IMR-90 (cell line): ENCODE data around the gene SLC44A2. TPM values are rescaled to one million over a fixed set of nuclear protein-coding genes. Genes with fewer than 3 reads are reported as not detected.

ENCODE experiments used
- ATAC-seq: fragments of 200-7000 bp; cut with Tn5 transposase; 2 replicates; pipeline ENCODE4 v1.9.1; 2020; ENCODE audit warnings: low read depth, mild to moderate bottlenecking, moderate library complexity
- BruUV-seq: library from RNA; stranded (reverse); fragments of 400-500 nt; replicated peaks from 2 replicates; lab custom pipeline; 2021; lab: Mats Ljungman, UMichigan
- CTCF ChIA-PET: fragments of 300-600 bp; formaldehyde crosslinking; extraction: SDS; loops from one replicate; lab custom pipeline; 2021; ENCODE audit warnings: antibody characterized with exemption; lab: Yijun Ruan, JAX
- POLR2A ChIA-PET: fragments of 300-600 bp; sonication (Branson Sonifier 250); formaldehyde crosslinking; loops from one replicate; lab custom pipeline; 2022; ENCODE audit warnings: antibody characterized with exemption; ENCODE audit not compliant: unreplicated experiment; lab: Charles Lee
- DNase-seq: peaks from one replicate; pipeline ENCODE4 v3.0.0; 2013
- H2AFZ ChIP-seq: replicated peaks from 2 replicates; pipeline ENCODE3; 2013; ENCODE audit warnings: low read length, mild to moderate bottlenecking; ENCODE audit not compliant: poor library complexity
- H2AK5ac ChIP-seq: 2 replicates; pipeline ENCODE4 v1.6.1; 2013; ENCODE audit warnings: low read depth, low read length, inconsistent platforms
- H2AK9ac ChIP-seq: replicated peaks from 2 replicates; pipeline ENCODE3; 2013; ENCODE audit warnings: mild to moderate bottlenecking, low read depth, low read length, moderate library complexity; ENCODE audit not compliant: poor library complexity
- H2BK120ac ChIP-seq: 2 replicates; pipeline ENCODE4 v1.6.1; 2013; ENCODE audit warnings: low read depth, low read length, inconsistent platforms
- H2BK15ac ChIP-seq: 3 replicates; pipeline ENCODE4 v1.6.1; 2013; ENCODE audit warnings: low read depth, low read length, inconsistent platforms
- H2BK20ac ChIP-seq: 2 replicates; pipeline ENCODE4 v1.6.1; 2013; ENCODE audit warnings: low read depth, mild to moderate bottlenecking, inconsistent platforms, low read length, moderate library complexity
- H2BK5ac ChIP-seq: 2 replicates; pipeline ENCODE4 v1.6.1; 2013; ENCODE audit warnings: mild to moderate bottlenecking, low read depth, low read length, inconsistent platforms; ENCODE audit not compliant: poor library complexity, severe bottlenecking
- H3K14ac ChIP-seq: replicated peaks from 2 replicates; pipeline ENCODE4 v1.6.1; 2013; ENCODE audit warnings: low read depth, low read length, inconsistent platforms
- H3K18ac ChIP-seq: 2 replicates; pipeline ENCODE4 v1.6.1; 2013; ENCODE audit warnings: low read depth, low read length, control low read depth
- H3K23ac ChIP-seq: 2 replicates; pipeline ENCODE4 v1.6.1; 2013; ENCODE audit warnings: low read depth, low read length, inconsistent platforms
- H3K27ac ChIP-seq: 2 replicates; pipeline ENCODE4 v1.5.1; 2013; ENCODE audit warnings: mild to moderate bottlenecking, control low read depth, low read length; ENCODE audit not compliant: insufficient read depth
- H3K27me3 ChIP-seq: 2 replicates; pipeline ENCODE4 v1.6.1; 2013; ENCODE audit warnings: low read length; ENCODE audit not compliant: control insufficient read depth, insufficient read depth
- H3K36me3 ChIP-seq: 2 replicates; pipeline ENCODE4 v1.6.1; 2013; ENCODE audit warnings: low read length, mixed read lengths; ENCODE audit not compliant: control insufficient read depth, insufficient read depth
- H3K4ac ChIP-seq: 2 replicates; pipeline ENCODE4 v1.6.1; 2013; ENCODE audit warnings: low read depth, low read length, inconsistent platforms
- H3K4me1 ChIP-seq: 2 replicates; pipeline ENCODE4 v1.6.1; 2013; ENCODE audit warnings: low read length, mixed read lengths; ENCODE audit not compliant: control insufficient read depth, insufficient read depth
- H3K4me2 ChIP-seq: 2 replicates; pipeline ENCODE4 v1.6.1; 2013; ENCODE audit warnings: low read depth, mild to moderate bottlenecking, control low read depth, low read length, moderate library complexity
- H3K4me3 ChIP-seq: 2 replicates; pipeline ENCODE4 v1.5.1; 2013; ENCODE audit warnings: low read depth, mild to moderate bottlenecking, control low read depth, low read length, moderate library complexity; ENCODE audit not compliant: insufficient read depth
- H3K56ac ChIP-seq: 2 replicates; pipeline ENCODE4 v1.6.1; 2013; ENCODE audit warnings: low read length, inconsistent platforms; ENCODE audit not compliant: insufficient read depth; ENCODE audit errors: extremely low read depth
- H3K79me1 ChIP-seq, 2 experiments: 2 replicates each; pipeline ENCODE4 v1.6.1; 2013; ENCODE audit warnings: low read length in 2 of 2, inconsistent platforms in 1 of 2, low read depth in 1 of 2
- H3K9ac ChIP-seq: 2 replicates; pipeline ENCODE4 v1.6.1; 2013; ENCODE audit warnings: low read depth, low read length, control low read depth
- H3K9me1 ChIP-seq: 2 replicates; pipeline ENCODE4 v1.6.1; 2013; ENCODE audit warnings: low read length, inconsistent platforms; ENCODE audit not compliant: insufficient read depth
- H3K9me3 ChIP-seq: 2 replicates; pipeline ENCODE4 v1.6.1; 2013; ENCODE audit warnings: low read length; ENCODE audit not compliant: control insufficient read depth, insufficient read depth
- H4K20me1 ChIP-seq: 2 replicates; pipeline ENCODE4 v1.6.1; 2013; ENCODE audit warnings: low read length, inconsistent platforms; ENCODE audit not compliant: insufficient read depth
- H4K5ac ChIP-seq: 2 replicates; pipeline ENCODE4 v1.6.1; 2013; ENCODE audit warnings: mild to moderate bottlenecking, low read depth, low read length, control low read depth
- H4K8ac ChIP-seq, 2 experiments: 2 replicates each; pipeline ENCODE4 v1.6.1; 2013; ENCODE audit warnings: low read depth in 2 of 2, low read length in 2 of 2, control low read depth in 1 of 2, inconsistent platforms in 1 of 2
- H4K91ac ChIP-seq: 2 replicates; pipeline ENCODE4 v1.6.1; 2013; ENCODE audit warnings: low read depth, low read length, inconsistent platforms; ENCODE audit not compliant: insufficient read depth
- BHLHE40 ChIP-seq: fragments of 150-350 bp; IDR thresholded peaks from 2 replicates; pipeline ENCODE4 v1.6.1; 2016; ENCODE audit warnings: mild to moderate bottlenecking, low read depth, low read length
- CEBPB ChIP-seq: IDR thresholded peaks from 2 replicates; pipeline ENCODE4 v1.6.1; 2012; ENCODE audit warnings: low read depth, low read length, improper control_type of control experiment
- CHD1 ChIP-seq: IDR thresholded peaks from 2 replicates; pipeline ENCODE4 v1.6.1; 2012; ENCODE audit warnings: low read depth, low read length, improper control_type of control experiment
- FOS ChIP-seq: fragments of 150-350 bp; IDR thresholded peaks from 2 replicates; pipeline ENCODE4 v1.6.1; 2016; ENCODE audit warnings: low read depth, low read length
- MAFK ChIP-seq: IDR thresholded peaks from 2 replicates; pipeline ENCODE4 v1.6.1; 2012; ENCODE audit warnings: low read depth, low read length, improper control_type of control experiment
- MAZ ChIP-seq: IDR thresholded peaks from 2 replicates; pipeline ENCODE4 v1.6.1; 2012; ENCODE audit warnings: low read depth, mild to moderate bottlenecking, low read length, improper control_type of control experiment, moderate library complexity, borderline replicate concordance
- MXI1 ChIP-seq: IDR thresholded peaks from 2 replicates; pipeline ENCODE4 v1.6.1; 2012; ENCODE audit warnings: low read depth, mild to moderate bottlenecking, low read length, moderate library complexity, borderline replicate concordance
- NFE2L2 ChIP-seq: fragments of 150-350 bp; IDR thresholded peaks from 2 replicates; pipeline ENCODE4 v1.6.1; 2016; ENCODE audit warnings: low read depth, mild to moderate bottlenecking, low read length
- POLR2A ChIP-seq: IDR thresholded peaks from 2 replicates; pipeline ENCODE4 v1.6.1; 2012; ENCODE audit warnings: mild to moderate bottlenecking, low read depth, low read length
- RAD21 ChIP-seq: IDR thresholded peaks from 2 replicates; pipeline ENCODE4 v1.6.1; 2012; ENCODE audit warnings: low read length, improper control_type of control experiment
- RCOR1 ChIP-seq: IDR thresholded peaks from 2 replicates; pipeline ENCODE4 v1.6.1; 2012; ENCODE audit warnings: mild to moderate bottlenecking, low read length, improper control_type of control experiment; ENCODE audit not compliant: insufficient replicate concordance
- RFX5 ChIP-seq: IDR thresholded peaks from 2 replicates; pipeline ENCODE4 v1.8.0; 2012; ENCODE audit warnings: low read depth, mild to moderate bottlenecking, low read length, moderate library complexity
- SMC3 ChIP-seq: fragments of 150-350 bp; IDR thresholded peaks from 2 replicates; pipeline ENCODE4 v1.6.1; 2016; ENCODE audit warnings: low read depth, mild to moderate bottlenecking, antibody characterized with exemption, low read length, moderate library complexity
- WGBS, 2 experiments: methylation state at CpG; one replicate each; pipeline versions ENCODE4 v1.1.5 to v1.1.7; 2013; ENCODE audit warnings: missing lambda C conversion rate in 2 of 2; ENCODE audit not compliant: insufficient read length in 1 of 2; ENCODE audit errors: extremely low coverage in 2 of 2; 5-methylcytosine and 5-hydroxymethylcytosine counted together
- dilution Hi-C: fragments of 300-500 bp; cut with HindIII; formaldehyde crosslinking; loops from one replicate; pipeline ENCODE4 v1.14.3; 2018; ENCODE audit warnings: low sequenced_read_pairs; ENCODE audit not compliant: unreplicated experiment
- in situ Hi-C: fragments of 300-500 bp; cut with MboI; formaldehyde crosslinking; loops from 3 replicates; pipeline ENCODE4 v1.14.3; 2019; ENCODE audit warnings: low sequenced_read_pairs, inconsistent platforms, mixed read lengths
- intact Hi-C: fragments of 100-400 bp; cut with micrococcal nuclease; formaldehyde crosslinking; loops from 2 replicates; pipeline ENCODE4 v1.10.0; 2022
- polyA plus RNA-seq, 3 experiments: library from polyadenylated mRNA; depleted of rRNA; stranded (reverse); fragments of >200 nt; gene quantifications; 2 replicates each; pipeline ENCODE4 v1.2.3, GENCODE V29; 2012; ENCODE audit warnings: low replicate concordance in 1 of 3
- total RNA-seq: library from RNA; depleted of rRNA; stranded (reverse); fragments of >200 nt; gene quantifications from 2 replicates; pipeline ENCODE4 v1.2.3, GENCODE V29; 2012
- TF ChIP-seq, protein P1 (sequence below): conservative IDR thresholded peaks from 2 replicates; pipeline ENCODE4 v1.5.1; 2012; ENCODE audit warnings: mild to moderate bottlenecking, low read depth, low read length, improper control_type of control experiment
- TF ChIP-seq, protein P2 (sequence below): fragments of 150-350 bp; IDR thresholded peaks from 2 replicates; pipeline ENCODE4 v1.6.1; 2017; ENCODE audit warnings: mild to moderate bottlenecking, antibody characterized with exemption, low read length, low read depth
- TF ChIP-seq, protein P3 (sequence below): fragments of 150-350 bp; IDR thresholded peaks from 2 replicates; pipeline ENCODE4 v1.6.1; 2016; ENCODE audit warnings: low read depth, mild to moderate bottlenecking, low read length, moderate library complexity, borderline replicate concordance

Gene SLC44A2
- total and polyA plus RNA-seq, 2 of the 4 experiments (the other 2 are of a cell fraction), result 28.5 to 62.9 TPM

DNA sequence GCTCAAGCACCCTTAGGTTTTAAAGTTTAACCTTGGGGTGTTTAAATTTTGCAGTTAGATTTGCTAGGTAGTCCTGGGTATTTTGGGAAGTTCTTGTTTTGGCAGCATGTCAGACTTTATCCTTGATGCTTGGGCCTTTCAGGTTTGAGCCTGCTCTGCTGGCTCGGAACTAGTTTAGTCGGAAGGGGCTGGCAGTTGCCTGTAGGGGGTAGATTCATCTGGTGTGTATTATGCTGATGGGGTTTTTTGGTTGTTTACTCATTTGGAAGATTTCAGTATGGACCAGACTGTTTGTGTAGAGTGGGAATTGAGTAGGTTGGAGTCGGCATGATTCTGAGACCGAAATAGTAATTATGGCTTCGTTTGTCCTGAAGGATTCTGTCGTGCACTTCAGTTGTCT lies 43.9 kb downstream of the SLC44A2 start:
- H3K4me1 ChIP-seq, result peaks cover 10% of the 10 kb centered on the region
- H2BK15ac ChIP-seq, result no peak overlapping the region
- ATAC-seq (no peak), DNase-seq (no peak)
- no peaks in the 10 kb centered on the region for H3K9me3 ChIP-seq
- no peak overlapping the region for H4K8ac ChIP-seq
- H2BK20ac ChIP-seq, result no peak overlapping the region
- no peak overlapping the region for H3K14ac ChIP-seq
- no peak overlapping the region for H3K23ac ChIP-seq
- in situ Hi-C loops (no loop called here), dilution Hi-C loops (no loop called here), intact Hi-C loops (no loop called here)
- H2AK5ac ChIP-seq, result no peak overlapping the region
- no TSS peak for BruUV-seq
- H3K56ac ChIP-seq, result no peak overlapping the region
- peaks cover 9 to 64% of the 10 kb centered on the region in 2 experiments for H3K79me1 ChIP-seq
- no peak overlapping the region for H4K91ac ChIP-seq
- no peak overlapping the region for H3K4me3 ChIP-seq
- no peak overlapping the region for H3K18ac ChIP-seq
- H3K4me2 ChIP-seq, result no peak overlapping the region
- H3K9me1 ChIP-seq, result peaks cover 18% of the 10 kb centered on the region
- H3K36me3 ChIP-seq, result peaks cover 29% of the 10 kb centered on the region
- no peaks in the 10 kb centered on the region for H3K27me3 ChIP-seq
- no peak overlapping the region for H2BK5ac ChIP-seq
- H2BK120ac ChIP-seq, result no peak overlapping the region
- H3K27ac ChIP-seq, result no peak overlapping the region
- H2AFZ ChIP-seq, result no peak overlapping the region
- 81% methylated on average over 6 of the region's 6 CpGs; no CpG with 5 or more reads in 1 of the 2 experiments for WGBS, 2 experiments
- TF ChIP-seq, protein P1, sequence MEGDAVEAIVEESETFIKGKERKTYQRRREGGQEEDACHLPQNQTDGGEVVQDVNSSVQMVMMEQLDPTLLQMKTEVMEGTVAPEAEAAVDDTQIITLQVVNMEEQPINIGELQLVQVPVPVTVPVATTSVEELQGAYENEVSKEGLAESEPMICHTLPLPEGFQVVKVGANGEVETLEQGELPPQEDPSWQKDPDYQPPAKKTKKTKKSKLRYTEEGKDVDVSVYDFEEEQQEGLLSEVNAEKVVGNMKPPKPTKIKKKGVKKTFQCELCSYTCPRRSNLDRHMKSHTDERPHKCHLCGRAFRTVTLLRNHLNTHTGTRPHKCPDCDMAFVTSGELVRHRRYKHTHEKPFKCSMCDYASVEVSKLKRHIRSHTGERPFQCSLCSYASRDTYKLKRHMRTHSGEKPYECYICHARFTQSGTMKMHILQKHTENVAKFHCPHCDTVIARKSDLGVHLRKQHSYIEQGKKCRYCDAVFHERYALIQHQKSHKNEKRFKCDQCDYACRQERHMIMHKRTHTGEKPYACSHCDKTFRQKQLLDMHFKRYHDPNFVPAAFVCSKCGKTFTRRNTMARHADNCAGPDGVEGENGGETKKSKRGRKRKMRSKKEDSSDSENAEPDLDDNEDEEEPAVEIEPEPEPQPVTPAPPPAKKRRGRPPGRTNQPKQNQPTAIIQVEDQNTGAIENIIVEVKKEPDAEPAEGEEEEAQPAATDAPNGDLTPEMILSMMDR, result no peak
- TF ChIP-seq, protein P2, sequence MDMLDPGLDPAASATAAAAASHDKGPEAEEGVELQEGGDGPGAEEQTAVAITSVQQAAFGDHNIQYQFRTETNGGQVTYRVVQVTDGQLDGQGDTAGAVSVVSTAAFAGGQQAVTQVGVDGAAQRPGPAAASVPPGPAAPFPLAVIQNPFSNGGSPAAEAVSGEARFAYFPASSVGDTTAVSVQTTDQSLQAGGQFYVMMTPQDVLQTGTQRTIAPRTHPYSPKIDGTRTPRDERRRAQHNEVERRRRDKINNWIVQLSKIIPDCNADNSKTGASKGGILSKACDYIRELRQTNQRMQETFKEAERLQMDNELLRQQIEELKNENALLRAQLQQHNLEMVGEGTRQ, result no peak
- TF ChIP-seq RFX5 (no peak), SMC3 (no peak), POLR2A (no peak), BHLHE40 (no peak), MAFK (no peak), NFE2L2 (no peak), RCOR1 (no peak), CHD1 (no peak), MXI1 (no peak), FOS (no peak), CEBPB (no peak), MAZ (no peak), RAD21 (no peak)
- TF ChIP-seq, protein P3, sequence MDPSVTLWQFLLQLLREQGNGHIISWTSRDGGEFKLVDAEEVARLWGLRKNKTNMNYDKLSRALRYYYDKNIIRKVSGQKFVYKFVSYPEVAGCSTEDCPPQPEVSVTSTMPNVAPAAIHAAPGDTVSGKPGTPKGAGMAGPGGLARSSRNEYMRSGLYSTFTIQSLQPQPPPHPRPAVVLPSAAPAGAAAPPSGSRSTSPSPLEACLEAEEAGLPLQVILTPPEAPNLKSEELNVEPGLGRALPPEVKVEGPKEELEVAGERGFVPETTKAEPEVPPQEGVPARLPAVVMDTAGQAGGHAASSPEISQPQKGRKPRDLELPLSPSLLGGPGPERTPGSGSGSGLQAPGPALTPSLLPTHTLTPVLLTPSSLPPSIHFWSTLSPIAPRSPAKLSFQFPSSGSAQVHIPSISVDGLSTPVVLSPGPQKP, result no peak
- H2AK9ac ChIP-seq, result no peak overlapping the region
- ChIA-PET CTCF (no interaction called here), POLR2A (interaction anchor here (0.6 kb wide), 1 partner anchor 59 kb away, joined by 3 read pairs; no protein-coding TSS in a partner anchor)
- H4K5ac ChIP-seq, result no peak overlapping the region
- no peak overlapping the region for H3K4ac ChIP-seq
- no peak overlapping the region for H3K9ac ChIP-seq
- H4K20me1 ChIP-seq, result peaks cover 98% of the 10 kb centered on the region
